DOHH2 (cell line): ENCODE results near the gene RBM17.

Experiments used
- CTCF ChIP-seq: fragments of 200-600 bp; sonication (generic); IDR thresholded peaks from one replicate; pipeline ENCODE4 v1.5.1; 2014; ENCODE audit warnings: antibody characterized with exemption, mild to moderate bottlenecking, low read depth, low read length; ENCODE audit not compliant: poor library complexity, severe bottlenecking
- EZH2phosphoT487 ChIP-seq: fragments of 200-600 bp; sonication (generic); IDR thresholded peaks from 2 replicates; pipeline ENCODE4 v1.6.1; 2017; ENCODE audit warnings: borderline replicate concordance, mild to moderate bottlenecking, antibody characterized with exemption, low read length, moderate library complexity, mixed read lengths

GRCh38 chr10:6101181-6101580 is 12.3 kb downstream of the RBM17 start:
- TF ChIP-seq CTCF (no peak), EZH2phosphoT487 (no peak)
